ENCODE measurements around the gene SEMA3A. TPM values are rescaled to one million over a fixed set of nuclear protein-coding genes. Genes with fewer than 3 reads are reported as not detected.

SEMA3A gene
- total RNA-seq, 1 experiment from 2014 or later = 14.2 TPM

- Histone ChIP-seq H3K27ac (ENCODE audit: low read depth, low read length) (no peak overlapping the region), H2AFZ (ENCODE audit: low read depth, low read length, poor library complexity, severe bottlenecking) (no peak overlapping the region), H3K9ac (ENCODE audit: low read length) (no peak overlapping the region), H3K9me3 (ENCODE audit: control insufficient read depth in 1 of 2, insufficient read depth in 1 of 2, low read depth in 1 of 2, low read length in 2 of 2) (no peaks in the 10 kb centered on the region), H3K4me1 (ENCODE audit: control insufficient read depth in 1 of 2, insufficient read depth in 2 of 2, low read length in 2 of 2) (no peaks in the 10 kb centered on the region), H3K27me3 (ENCODE audit: insufficient read depth, low read length) (no peaks in the 10 kb centered on the region), H3K79me2 (ENCODE audit: insufficient read depth, low read length) (no peaks in the 10 kb centered on the region), H4K20me1 (ENCODE audit: insufficient read depth) (no peaks in the 10 kb centered on the region), H3K9me2 (ENCODE audit: insufficient read depth) (no peaks in the 10 kb centered on the region), H3K36me3 (ENCODE audit: control insufficient read depth in 1 of 2, insufficient read depth in 2 of 2, low read length in 2 of 2) (no peaks in the 10 kb centered on the region), H3K4me2 (ENCODE audit: low read length) (no peak overlapping the region), H3K4me3 (replicated peaks in 1 of 2; ENCODE audit: low read depth in 1 of 2, low read length in 2 of 2) (no peak overlapping the region)
- ATAC-seq (peak; percentile 74), DNase-seq (ENCODE audit: low read depth, low spot score) (peak; percentile 21)
- no TSS peak for BruUV-seq (replicated peaks)
- TF ChIP-seq CTCF (IDR thresholded peaks at IDR 0.05 in 2 of 3, conservative IDR thresholded peaks at IDR 0.05 in 1 of 3; ENCODE audit: borderline replicate concordance in 1 of 3, insufficient read depth in 1 of 3, low read depth in 2 of 3, low read length in 2 of 3) (peak in 2 of 3 experiments; percentile 25 to 37; a peak in 3 of 6 replicates), TCF7L2 (IDR thresholded peaks at IDR 0.05; ENCODE audit: borderline replicate concordance, extremely low read depth, insufficient read depth, insufficient read length) (no peak)
- intact Hi-C loops (cut with micrococcal nuclease) = no loop called here
- RAD21 ChIA-PET (ENCODE audit: low non-redundant PET in 1 of 2, low total read pairs in 2 of 2, uncharacterized antibody in 2 of 2, unreplicated experiment in 2 of 2) = no interaction called here
- POLR2A ChIA-PET = no interaction called here
- CTCF ChIA-PET = no interaction called here
These were observed 93.7 kb downstream of the SEMA3A start for GRCh38 chr7:84100866-84101265.

GRCh38 chr7:84095971-84096370, 98.6 kb downstream of the SEMA3A start:
- H3K9me2 ChIP-seq (ENCODE audit: insufficient read depth) = no peaks in the 10 kb centered on the region
- H3K27me3 ChIP-seq (ENCODE audit: insufficient read depth, low read length) = no peaks in the 10 kb centered on the region
- no TSS peak for BruUV-seq (replicated peaks)
- peaks cover 3 to 9% of the 10 kb centered on the region in 2 experiments; a peak in 2 of 4 replicates for H3K4me1 ChIP-seq (ENCODE audit: control insufficient read depth in 1 of 2, insufficient read depth in 2 of 2, low read length in 2 of 2)
- DNase-seq (ENCODE audit: low read depth, low spot score) (no peak), ATAC-seq (no peak)
- no peaks in the 10 kb centered on the region for H3K9me3 ChIP-seq (ENCODE audit: control insufficient read depth in 1 of 2, insufficient read depth in 1 of 2, low read depth in 1 of 2, low read length in 2 of 2)
- POLR2A ChIA-PET = no interaction called here
- intact Hi-C loops (cut with micrococcal nuclease) = no loop called here
- RAD21 ChIA-PET (ENCODE audit: low non-redundant PET in 1 of 2, low total read pairs in 2 of 2, uncharacterized antibody in 2 of 2, unreplicated experiment in 2 of 2) = no interaction called here
- CTCF ChIA-PET = no interaction called here
- no peak overlapping the region for H3K9ac ChIP-seq (ENCODE audit: low read length)
- H3K4me2 ChIP-seq (ENCODE audit: low read length) = no peak overlapping the region
- no peak for TF ChIP-seq ZFX (IDR thresholded peaks at IDR 0.05)
- H4K20me1 ChIP-seq (ENCODE audit: insufficient read depth) = no peaks in the 10 kb centered on the region
- no peak overlapping the region for H2AFZ ChIP-seq (ENCODE audit: low read depth, low read length, poor library complexity, severe bottlenecking)
- H3K27ac ChIP-seq (ENCODE audit: low read depth, low read length) = no peak overlapping the region
- no peak overlapping the region for H3K4me3 ChIP-seq (replicated peaks in 1 of 2; ENCODE audit: low read depth in 1 of 2, low read length in 2 of 2)
- no peaks in the 10 kb centered on the region for H3K36me3 ChIP-seq (ENCODE audit: control insufficient read depth in 1 of 2, insufficient read depth in 2 of 2, low read length in 2 of 2)
- H3K79me2 ChIP-seq (ENCODE audit: insufficient read depth, low read length) = no peaks in the 10 kb centered on the region
